GM12878 (cell line): ENCODE data around the gene HDAC5. TPM values are rescaled to one million over a fixed set of nuclear protein-coding genes. Genes with fewer than 3 reads are reported as not detected.
A peak's percentile ranks its signal among the peaks of the same experiment; 100 is the strongest.

Experiments
- ATAC-seq: fragments of 200-7000 bp; cut with Tn5 transposase; 3 replicates; pipeline ENCODE4 v1.9.1; 2020; ENCODE audit warnings: mild to moderate bottlenecking, moderate library complexity
- BruUV-seq: library from RNA; stranded (reverse); fragments of 400-500 nt; replicated peaks from 2 replicates; lab custom pipeline; 2021; lab: Mats Ljungman, UMichigan
- CTCF ChIA-PET: fragments of 300-600 bp; sonication (Branson Sonifier 250); formaldehyde crosslinking; extraction: SDS; loops from one replicate; lab custom pipeline; 2021; ENCODE audit warnings: inconsistent platforms; lab: Yijun Ruan, JAX
- POLR2A ChIA-PET: fragments of 350-600 bp; formaldehyde crosslinking; extraction: SDS; loops from one replicate; lab custom pipeline; 2021; ENCODE audit warnings: inconsistent platforms; lab: Charles Lee
- RAD21 ChIA-PET: fragments of 300-600 bp; sonication (Branson Sonifier 250); formaldehyde crosslinking; loops from one replicate; lab custom pipeline; 2023; ENCODE audit warnings: antibody characterized with exemption; ENCODE audit not compliant: unreplicated experiment; lab: Charles Lee
- SMC1A ChIA-PET: fragments of 300-600 bp; sonication (Branson Sonifier 250); formaldehyde crosslinking; loops from one replicate; lab custom pipeline; 2023; ENCODE audit not compliant: unreplicated experiment, uncharacterized antibody; lab: Charles Lee
- DNase-seq: peaks from one replicate; pipeline ENCODE4 v3.0.0-alpha.2; 2011; ENCODE audit warnings: low read depth, low spot score
- FAIRE-seq: peaks from 3 replicates; lab custom pipeline; 2011; peaks lifted over from hg19 to GRCh38; lab: Jason Lieb, UNC
- H2AFZ ChIP-seq: 2 replicates; pipeline ENCODE4 v1.6.0; 2011; ENCODE audit warnings: low read depth, low read length, control low read depth; ENCODE audit not compliant: control insufficient read depth
- H3K27ac ChIP-seq: 2 replicates; pipeline ENCODE4 v1.5.1; 2011; ENCODE audit warnings: control low read depth; ENCODE audit not compliant: control insufficient read depth, insufficient read depth
- H3K27me3 ChIP-seq, 2 experiments: replicated peaks in 1 of 2; 2 replicates each; pipeline versions ENCODE4 v1.6.0 to v1.6.1; 2011; ENCODE audit warnings: low read length in 1 of 2; ENCODE audit not compliant: control insufficient read depth in 2 of 2, insufficient read depth in 2 of 2
- H3K36me3 ChIP-seq, 2 experiments: 2 replicates each; pipeline ENCODE4 v1.5.1; 2011; ENCODE audit warnings: low read length in 1 of 2; ENCODE audit not compliant: control insufficient read depth in 2 of 2, insufficient read depth in 2 of 2
- H3K4me1 ChIP-seq: 2 replicates; pipeline ENCODE4 v1.6.1; 2011; ENCODE audit warnings: mild to moderate bottlenecking, low read length, moderate library complexity, mixed read lengths; ENCODE audit not compliant: control insufficient read depth, insufficient read depth
- H3K4me2 ChIP-seq: 2 replicates; pipeline ENCODE4 v1.6.0; 2011; ENCODE audit warnings: control low read depth; ENCODE audit not compliant: control insufficient read depth, insufficient read depth
- H3K4me3 ChIP-seq: fragments of 200-600 bp; sonication (generic); 2 replicates; pipeline ENCODE4 v1.5.1; 2016
- H3K79me2 ChIP-seq: 2 replicates; pipeline ENCODE4 v1.6.0; 2011; ENCODE audit warnings: low read length; ENCODE audit not compliant: control insufficient read depth, insufficient read depth
- H3K9ac ChIP-seq: 2 replicates; pipeline ENCODE4 v1.8.0; 2011; ENCODE audit warnings: low read length, control low read depth, mixed read lengths; ENCODE audit not compliant: control insufficient read depth, insufficient read depth
- H3K9me3 ChIP-seq: replicated peaks from 3 replicates; pipeline ENCODE4 v1.5.1; 2011; ENCODE audit warnings: mild to moderate bottlenecking, low read length; ENCODE audit not compliant: control insufficient read depth, insufficient read depth
- H4K20me1 ChIP-seq: 2 replicates; pipeline ENCODE4 v1.6.0; 2011; ENCODE audit not compliant: control insufficient read depth, insufficient read depth
- ATF7 ChIP-seq: fragments of 450-650 bp; IDR thresholded peaks from 2 replicates; pipeline ENCODE4 v1.6.1; 2016; ENCODE audit warnings: low read depth, mild to moderate bottlenecking
- CBX5 ChIP-seq: sonication (generic); IDR thresholded peaks from 2 replicates; pipeline ENCODE4 v1.6.1; 2016; ENCODE audit warnings: low read depth, moderate library complexity, mild to moderate bottlenecking, inconsistent platforms
- ESRRA ChIP-seq: IDR thresholded peaks from 2 replicates; pipeline ENCODE4 v1.6.1; 2012; ENCODE audit warnings: mild to moderate bottlenecking, low read length, improper control_type of control experiment
- ETV6 ChIP-seq, 2 experiments: fragments of 450-650 bp in 1 of 2; IDR thresholded peaks in 1 of 2; conservative IDR thresholded peaks in 1 of 2; 2 replicates each; pipeline ENCODE4 v1.6.1; 2014; ENCODE audit warnings: antibody characterized with exemption in 1 of 2, borderline replicate concordance in 1 of 2, low read depth in 1 of 2, mild to moderate bottlenecking in 1 of 2, moderate library complexity in 1 of 2
- EZH2 ChIP-seq: IDR thresholded peaks from 2 replicates; pipeline ENCODE4 v1.6.1; 2012; ENCODE audit warnings: low read depth, mild to moderate bottlenecking, control low read depth, inconsistent platforms, low read length, borderline replicate concordance; ENCODE audit not compliant: control insufficient read depth
- HDGF ChIP-seq: fragments of 450-650 bp; IDR thresholded peaks from 2 replicates; pipeline ENCODE4 v1.6.1; 2016; ENCODE audit warnings: antibody characterized with exemption
- PBX3 ChIP-seq: IDR thresholded peaks from 2 replicates; pipeline ENCODE4 v1.6.1; 2011; ENCODE audit warnings: mild to moderate bottlenecking, low read depth, low read length, moderate library complexity; ENCODE audit not compliant: insufficient replicate concordance
- POU2F2 ChIP-seq: IDR thresholded peaks from 3 replicates; pipeline ENCODE4 v1.6.1; 2011; ENCODE audit warnings: low read depth, mild to moderate bottlenecking, low read length, borderline replicate concordance
- PRDM15 ChIP-seq: fragments of 450-650 bp; formaldehyde crosslinking; IDR thresholded peaks from 2 replicates; pipeline ENCODE4 v1.4.0; 2020; ENCODE audit warnings: mild to moderate bottlenecking, moderate library complexity
- RB1 ChIP-seq: fragments of 450-650 bp; formaldehyde crosslinking; IDR thresholded peaks from 2 replicates; pipeline ENCODE4 v1.6.1; 2017; ENCODE audit warnings: mild to moderate bottlenecking, borderline replicate concordance
- RELB ChIP-seq: fragments of 450-650 bp; IDR thresholded peaks from 2 replicates; pipeline ENCODE4 v1.6.1; 2017; ENCODE audit warnings: low read depth, mild to moderate bottlenecking, moderate library complexity
- SMC3 ChIP-seq: IDR thresholded peaks from 2 replicates; pipeline ENCODE4 v1.6.1; 2011; ENCODE audit warnings: low read length, improper control_type of control experiment, borderline replicate concordance
- SRF ChIP-seq, 2 experiments: IDR thresholded peaks; 2 replicates each; pipeline ENCODE4 v1.6.1; 2011; ENCODE audit warnings: low read depth in 2 of 2, low read length in 2 of 2, mild to moderate bottlenecking in 1 of 2, moderate library complexity in 1 of 2
- SUZ12 ChIP-seq: fragments of 200-600 bp; sonication (generic); IDR thresholded peaks from one replicate; pipeline ENCODE4 v1.6.1; 2018; ENCODE audit warnings: antibody characterized with exemption, mild to moderate bottlenecking; ENCODE audit not compliant: unreplicated experiment
- TARDBP ChIP-seq: IDR thresholded peaks from 2 replicates; pipeline ENCODE4 v1.6.1; 2016; ENCODE audit warnings: borderline replicate concordance
- WGBS: methylation state at CpG from one replicate; pipeline ENCODE4 v1.1.6; 2016; ENCODE audit warnings: low lambda C conversion rate; ENCODE audit not compliant: insufficient replicate concordance, insufficient coverage; ENCODE audit errors: missing lambda C conversion rate; 5-methylcytosine and 5-hydroxymethylcytosine counted together
- in situ Hi-C: fragments of 300-500 bp; cut with MboI; formaldehyde crosslinking; loops from 9 replicates; pipeline ENCODE4 v1.14.3; 2018; ENCODE audit warnings: mixed read lengths
- intact Hi-C: fragments of 100-400 bp; cut with micrococcal nuclease; formaldehyde crosslinking; loops from one replicate; pipeline ENCODE4 v1.14.2; 2022; ENCODE audit not compliant: unreplicated experiment
- polyA plus RNA-seq, 11 experiments: library from polyadenylated mRNA; depleted of rRNA in 4 of 11; unstranded in 6 of 11; stranded (reverse) in 5 of 11; fragments of >200 nt; fragmentation: Nextera tagmentation in 4 of 11; fragmentation: Illumina TruSeq in 1 of 11; extraction: Ambion mirVana in 4 of 11; extraction: Trizol in 1 of 11; gene quantifications; 1 replicate in 1 of 11; 2 replicates in 10 of 11; pipeline versions ENCODE4 v1.2.1 to v1.2.3, GENCODE V29; 2011 to 2016; ENCODE audit warnings: inconsistent platforms in 2 of 11, missing spikeins in 2 of 11, low read depth in 1 of 11
- total RNA-seq, 4 experiments: library from RNA; depleted of rRNA in 3 of 4; stranded (reverse); fragments of >200 nt in 3 of 4; fragmentation: Illumina TruSeq in 1 of 4; extraction: Trizol in 1 of 4; gene quantifications; 2 replicates each; pipeline versions ENCODE4 v1.2.1 to v1.2.3, GENCODE V29; 2013 to 2021

HDAC5 gene
- total and polyA plus RNA-seq, 10 of the 15 experiments (the other 5 are each of a cell fraction or from before 2014, with no cell fraction given), result 1.1 to 58.0 (median 27.3) TPM

GRCh38 chr17:44033861-44034408, 89.5 kb downstream of the HDAC5 start:
- H3K4me1 ChIP-seq, result no peaks in the 10 kb centered on the region

More at GRCh38 chr17:44033861-44034408, 89.5 kb downstream of the HDAC5 start:
- ChIA-PET POLR2A (interaction anchor here (0.5 kb wide), 1 partner anchor 85 kb away, joined by 3 read pairs; no protein-coding TSS in a partner anchor), SMC1A (no interaction called here), CTCF (no interaction called here), RAD21 (no interaction called here)
- no peaks in the 10 kb centered on the region for H3K79me2 ChIP-seq
- H2AFZ ChIP-seq, result no peak overlapping the region
- H3K9ac ChIP-seq, result no peak overlapping the region
- H3K4me2 ChIP-seq, result no peak overlapping the region
- H3K27ac ChIP-seq, result no peak overlapping the region
- WGBS, result 94% methylated on average over 3 of the region's 3 CpGs
- FAIRE-seq (no peak), ATAC-seq (no peak), DNase-seq (no peak)
- no peaks in the 10 kb centered on the region for H3K27me3 ChIP-seq
- TSS peak; percentile 16 for BruUV-seq
- no peak overlapping the region for H3K4me3 ChIP-seq
- intact Hi-C loops, result no loop called here
- no peaks in the 10 kb centered on the region for H3K9me3 ChIP-seq
- no peaks in the 10 kb centered on the region for H4K20me1 ChIP-seq
- in situ Hi-C loops, result no loop called here
- TF ChIP-seq RB1, result no peak
- no peak for TF ChIP-seq PRDM15
- TF ChIP-seq POU2F2, result no peak
- TF ChIP-seq RELB, result no peak
- no peak for TF ChIP-seq PBX3
- no peak for TF ChIP-seq SMC3
- TF ChIP-seq SUZ12, result no peak
- no peak for TF ChIP-seq CBX5
- no peak for TF ChIP-seq SRF (IDR thresholded peaks at IDR 0.05; ENCODE audit: low read depth in 2 of 2, low read length in 2 of 2)
- TF ChIP-seq HDGF, result no peak
- no peak for TF ChIP-seq EZH2
- TF ChIP-seq ESRRA, result no peak
- no peak for TF ChIP-seq TARDBP
- no peak for TF ChIP-seq ATF7
- TF ChIP-seq ETV6 (conservative IDR thresholded peaks at IDR 0.05 in 1 of 2, IDR thresholded peaks at IDR 0.05 in 1 of 2; ENCODE audit: borderline replicate concordance in 1 of 2, low read depth in 1 of 2), result no peak
- H3K36me3 ChIP-seq, result peaks cover 18 to 28% of the 10 kb centered on the region in 2 experiments
